GM10248 (cell line): ENCODE results near the gene TRRAP.

Experiments
- CTCF ChIA-PET: fragments of 300-600 bp; sonication (Branson Sonifier 250); formaldehyde crosslinking; extraction: SDS; loops from one replicate; lab custom pipeline; 2021; ENCODE audit warnings: antibody characterized with exemption; lab: Yijun Ruan, JAX
- POLR2A ChIA-PET: fragments of 350-650 bp; sonication (Branson Sonifier 250); formaldehyde crosslinking; extraction: SDS; loops from one replicate; lab custom pipeline; 2020; ENCODE audit warnings: antibody characterized with exemption; lab: Yijun Ruan, JAX
- DNase-seq: peaks from one replicate; pipeline ENCODE4 v3.0.0; 2012; ENCODE audit errors: extremely low spot score
- CTCF ChIP-seq: IDR thresholded peaks from 2 replicates; pipeline ENCODE4 v1.5.1; 2012; ENCODE audit warnings: mild to moderate bottlenecking, low read depth; ENCODE audit errors: extremely low read depth, missing control alignments, control extremely low read depth

The TRRAP gene

GRCh38 chr7:98978672-98979071, 100.3 kb downstream of the TRRAP start:
- DNase-seq, result no peak
- TF ChIP-seq CTCF, result no peak
- ChIA-PET POLR2A (no interaction called here), CTCF (interaction anchor here (1.3 kb wide), 1 partner anchor 28 kb away, joined by 3 read pairs; no protein-coding TSS in a partner anchor)

GRCh38 chr7:98981701-98982100, 103.4 kb downstream of the TRRAP start:
- POLR2A ChIA-PET, result no interaction called here
- TF ChIP-seq CTCF, result no peak
- CTCF ChIA-PET, result no interaction called here
- no peak for DNase-seq

GRCh38 chr7:98982686-98983085, 104.4 kb downstream of the TRRAP start:
- no peak for TF ChIP-seq CTCF
- no peak for DNase-seq
- CTCF ChIA-PET, result no interaction called here
- POLR2A ChIA-PET, result no interaction called here

DNA sequence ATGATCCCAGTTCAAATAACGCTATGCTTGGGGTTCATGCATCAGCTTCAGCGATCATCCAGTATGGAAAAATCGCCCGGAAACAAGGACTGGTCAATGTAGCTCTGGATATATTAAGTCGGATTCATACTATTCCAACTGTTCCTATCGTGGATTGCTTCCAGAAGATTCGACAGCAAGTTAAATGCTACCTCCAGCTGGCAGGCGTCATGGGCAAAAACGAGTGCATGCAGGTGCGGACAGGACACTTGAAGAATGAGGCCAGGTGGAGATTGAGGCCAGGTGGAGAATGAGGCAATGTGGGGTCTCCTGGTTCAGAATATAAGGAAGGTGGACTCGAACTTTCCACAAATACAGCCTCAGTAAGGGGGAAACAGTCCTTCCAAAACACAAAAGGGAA, 105.8 kb downstream of the TRRAP start:
- DNase-seq, result no peak
- CTCF ChIA-PET, result interaction anchor here (0.5 to 2.1 kb wide), 5 partner anchors 18 to 94 kb away, joined by 3 to 6 read pairs (median 4); no protein-coding TSS in a partner anchor
- no peak for TF ChIP-seq CTCF
- POLR2A ChIA-PET, result no interaction called here

- ChIA-PET POLR2A (no interaction called here), CTCF (interaction anchor here (1.2 to 2.1 kb wide), 3 partner anchors 9 to 19 kb away, joined by 3 to 6 read pairs (median 5); no protein-coding TSS in a partner anchor)
- DNase-seq, result no peak
- TF ChIP-seq CTCF, result no peak
Observed at GRCh38 chr7:98985406-98985805, 107.1 kb downstream of the TRRAP start.

DNA sequence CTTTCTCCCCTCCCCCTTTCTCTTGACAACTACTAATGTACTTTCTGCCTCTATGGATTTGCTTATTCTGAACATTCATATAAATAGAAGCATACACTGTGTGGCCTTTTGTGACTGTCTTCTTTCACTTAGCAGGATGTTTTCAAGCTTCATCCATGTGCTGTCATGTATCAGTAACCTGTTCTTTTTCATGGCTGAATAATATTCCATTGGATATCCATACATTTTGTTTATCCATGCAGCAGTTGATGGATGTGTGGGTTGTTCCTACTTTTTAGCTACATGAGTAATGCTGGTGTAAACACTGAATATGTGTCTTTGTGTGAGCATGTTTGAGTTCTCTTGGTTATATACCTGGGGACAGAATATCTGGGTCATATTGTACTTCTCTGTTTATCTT, 107.6 kb downstream of the TRRAP start:
- ChIA-PET CTCF (interaction anchor here (1.2 to 2.1 kb wide), 3 partner anchors 9 to 18 kb away, joined by 3 to 6 read pairs (median 5); no protein-coding TSS in a partner anchor), POLR2A (no interaction called here)
- no peak for TF ChIP-seq CTCF
- DNase-seq, result no peak
